Stimulated activated CD4-positive, alpha-beta T cell treated with anti-CD3 and anti-CD28 coated beads, Interleukin-15, amount 100 ng/mL, for 48 hours (primary cell): ENCODE data around the gene GLB1L3.

Source experiments
- DNase-seq, 2 donors: peaks; one replicate each; pipeline ENCODE4 v3.0.0-alpha.2; 2020; ENCODE audit warnings: low read depth in 2 of 2

GLB1L3 gene, protein sequence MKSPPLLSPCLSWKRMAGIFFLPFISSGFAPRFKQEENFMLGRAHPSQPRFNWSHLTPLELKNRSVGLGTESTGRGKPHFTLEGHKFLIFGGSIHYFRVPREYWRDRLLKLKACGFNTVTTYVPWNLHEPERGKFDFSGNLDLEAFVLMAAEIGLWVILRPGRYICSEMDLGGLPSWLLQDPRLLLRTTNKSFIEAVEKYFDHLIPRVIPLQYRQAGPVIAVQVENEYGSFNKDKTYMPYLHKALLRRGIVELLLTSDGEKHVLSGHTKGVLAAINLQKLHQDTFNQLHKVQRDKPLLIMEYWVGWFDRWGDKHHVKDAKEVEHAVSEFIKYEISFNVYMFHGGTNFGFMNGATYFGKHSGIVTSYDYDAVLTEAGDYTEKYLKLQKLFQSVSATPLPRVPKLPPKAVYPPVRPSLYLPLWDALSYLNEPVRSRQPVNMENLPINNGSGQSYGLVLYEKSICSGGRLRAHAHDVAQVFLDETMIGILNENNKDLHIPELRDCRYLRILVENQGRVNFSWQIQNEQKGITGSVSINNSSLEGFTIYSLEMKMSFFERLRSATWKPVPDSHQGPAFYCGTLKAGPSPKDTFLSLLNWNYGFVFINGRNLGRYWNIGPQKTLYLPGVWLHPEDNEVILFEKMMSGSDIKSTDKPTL

DNA sequence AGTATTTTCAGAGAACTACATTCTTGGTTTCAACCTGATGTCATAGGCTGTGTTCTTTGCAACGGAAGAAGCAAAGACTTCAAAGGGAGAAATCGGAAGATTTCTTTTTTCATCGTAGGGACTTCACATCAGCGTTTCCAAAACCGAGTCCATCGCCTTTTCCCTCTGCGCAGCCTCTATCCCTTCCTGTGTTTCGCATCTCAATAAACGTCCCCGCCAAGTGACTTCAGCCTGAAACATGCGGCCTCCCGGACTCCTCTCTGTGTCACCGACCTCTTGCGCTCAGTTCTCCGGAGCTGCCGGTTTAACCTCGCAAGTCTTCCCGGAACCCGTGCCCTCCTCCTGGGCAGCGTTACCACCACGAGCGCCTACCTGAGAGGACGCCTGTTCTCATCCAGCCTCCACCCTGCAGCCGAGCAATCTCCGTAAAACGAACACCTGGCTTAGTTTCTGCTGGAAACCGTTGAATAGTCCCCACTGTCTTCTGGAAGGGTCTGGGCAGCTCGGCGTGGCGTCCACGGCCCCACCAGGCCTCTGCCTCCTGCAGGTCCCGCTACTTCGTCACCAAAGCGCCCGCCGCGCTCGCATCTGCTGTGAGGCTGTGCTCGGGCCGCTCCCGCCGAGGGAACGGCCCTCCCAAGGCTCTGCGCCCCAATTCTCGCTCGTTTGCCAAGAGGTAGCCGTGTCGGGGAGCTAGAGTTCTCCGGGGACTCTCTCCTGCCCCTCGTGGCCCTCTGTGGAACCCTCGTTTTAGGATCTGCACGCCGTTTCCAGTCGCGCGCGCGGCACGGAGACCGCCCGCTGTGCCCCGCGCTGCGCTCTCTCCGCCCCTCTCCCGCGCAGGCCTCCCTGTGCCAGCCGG lies at the start of gene GLB1L3:
Gene GLB1L3, plus strand, starts transcription at position 846 of the 862 bp plus-strand sequence. CDS start 362 bp downstream, outside the sequence.
- peak; percentile 69 to 75 for DNase-seq

DNA sequence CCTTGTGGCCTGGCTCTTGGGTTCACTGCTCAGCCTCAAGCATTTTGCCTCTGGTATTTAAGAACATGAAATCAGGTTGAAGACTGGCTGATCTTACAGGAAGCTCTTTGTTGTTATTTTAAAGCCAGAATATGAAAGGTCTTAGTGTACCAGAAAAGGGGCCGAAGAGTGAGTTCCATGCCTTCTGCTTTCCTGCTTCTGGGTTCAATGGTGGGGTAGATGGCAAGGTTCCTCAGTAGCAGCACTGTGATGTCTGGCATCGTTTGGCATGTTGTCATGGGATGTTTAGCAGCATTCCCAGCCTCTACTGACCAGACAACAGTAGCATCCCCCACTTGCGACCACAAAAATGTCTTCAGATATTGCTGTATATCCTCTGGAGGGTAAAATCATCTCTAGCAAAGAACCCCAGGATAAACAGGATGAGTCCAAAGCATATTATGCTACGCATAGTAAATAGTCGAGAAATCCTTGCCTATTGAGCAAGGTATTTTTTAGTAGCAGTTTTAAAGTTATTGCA lies 49.3 kb upstream of the GLB1L3 start:
- DNase-seq, result no peak

DNA sequence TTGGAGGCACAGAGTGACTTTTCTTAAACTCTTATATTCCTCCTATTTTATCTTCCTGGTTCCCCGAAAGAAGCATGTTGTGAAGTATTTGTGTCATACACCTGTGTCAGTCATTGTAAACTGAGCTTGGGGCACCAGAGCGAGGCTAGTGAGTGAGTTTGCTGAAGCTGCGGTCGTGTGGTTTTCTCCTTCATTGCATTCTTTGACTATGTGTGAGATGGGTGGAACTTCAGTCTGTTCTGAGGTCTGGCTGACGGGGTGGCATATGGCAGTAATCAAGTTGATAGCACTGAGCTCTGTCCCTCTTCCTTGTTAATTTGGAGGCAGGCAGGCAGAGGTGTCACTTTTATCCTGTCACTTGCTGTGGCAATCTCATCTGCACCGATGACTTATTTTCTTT lies 47.6 kb upstream of the GLB1L3 start:
- DNase-seq, result peak in 1 of 2 donors; percentile 26

DNA sequence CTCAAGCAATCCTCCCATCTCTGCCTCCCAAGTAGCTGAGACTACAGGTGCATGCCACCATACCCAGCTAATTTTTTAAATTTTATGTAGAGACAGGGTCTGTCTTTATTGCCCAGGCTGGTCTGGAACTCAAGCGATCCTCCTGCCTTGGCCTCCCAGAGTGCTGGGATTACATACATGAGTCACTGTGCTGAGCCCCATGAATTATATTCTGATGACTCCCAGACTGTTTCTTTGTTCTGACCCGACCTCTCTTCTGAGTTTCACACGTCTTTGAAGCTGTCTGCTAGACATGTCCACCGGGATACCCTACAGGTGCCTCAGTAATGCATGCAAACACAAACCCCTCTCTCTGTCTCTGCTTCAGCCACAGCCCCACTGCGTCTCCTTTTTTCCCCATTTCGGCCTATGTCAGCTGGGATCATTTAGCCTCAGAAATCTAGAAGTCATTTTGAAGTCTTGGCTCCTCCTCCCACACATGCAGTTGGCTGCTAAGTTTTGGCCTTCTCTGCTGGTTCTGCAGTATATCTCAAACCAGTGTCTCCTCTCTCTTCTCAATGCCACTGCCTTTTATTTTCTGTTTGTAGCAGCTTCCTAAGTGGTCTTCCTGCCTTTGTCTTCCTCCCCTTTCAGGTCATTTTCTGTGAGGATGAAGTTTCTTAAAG lies 46.9 kb upstream of the GLB1L3 start:
- no peak for DNase-seq

DNA sequence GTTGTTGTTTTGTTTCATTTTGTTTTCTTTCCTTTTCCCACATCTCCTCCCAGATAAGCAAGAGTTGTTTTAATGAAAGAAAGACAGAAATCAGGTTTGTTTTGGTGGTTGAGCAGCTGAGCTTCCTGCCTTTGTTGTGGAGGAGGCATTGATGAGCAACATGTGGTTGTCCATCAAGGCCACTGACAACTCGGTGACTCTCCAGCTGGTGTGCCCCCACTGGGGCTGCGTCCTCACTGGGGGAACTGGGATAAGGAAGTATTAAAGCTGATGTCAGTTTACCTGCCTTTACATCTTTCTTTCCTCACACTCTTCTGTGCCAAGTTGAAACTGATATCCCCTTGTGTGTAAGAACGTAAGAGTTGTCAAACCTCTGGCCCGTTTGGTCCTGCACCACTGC lies 45.8 kb upstream of the GLB1L3 start:
- DNase-seq, result no peak

DNA sequence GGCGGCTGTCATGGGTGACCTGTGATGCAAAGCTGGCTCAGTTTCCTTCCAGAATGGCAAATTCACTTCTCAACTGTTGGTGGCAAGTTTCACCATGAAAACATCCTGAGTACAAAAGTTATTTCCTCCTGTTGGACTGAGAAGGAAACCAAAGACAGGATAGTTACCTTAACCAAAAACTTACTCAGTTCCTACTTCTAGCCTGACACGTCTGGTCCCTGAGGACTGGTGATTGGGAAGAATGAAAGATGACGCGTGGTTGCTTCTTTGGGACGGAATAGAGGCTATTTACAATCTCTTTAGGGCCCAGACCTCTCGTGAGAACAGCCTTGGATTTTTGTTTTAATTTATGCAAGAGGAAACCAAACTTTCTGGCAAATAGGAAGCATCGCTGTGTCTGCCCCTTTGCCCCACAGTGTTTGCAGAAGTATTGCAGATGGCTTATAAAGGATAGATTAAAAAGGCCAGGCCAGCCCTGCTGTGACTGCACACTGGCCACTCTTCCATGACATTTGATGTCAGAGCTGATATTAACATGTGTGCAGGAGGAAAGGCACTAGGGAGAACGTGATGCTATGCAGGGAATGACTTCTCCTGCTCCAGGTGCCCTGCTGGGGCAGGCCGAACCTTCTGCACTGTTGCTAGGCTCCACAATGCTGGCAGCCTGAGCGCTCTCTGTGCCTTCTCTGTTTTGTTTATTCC lies 44.1 kb upstream of the GLB1L3 start:
- DNase-seq, result no peak

DNA sequence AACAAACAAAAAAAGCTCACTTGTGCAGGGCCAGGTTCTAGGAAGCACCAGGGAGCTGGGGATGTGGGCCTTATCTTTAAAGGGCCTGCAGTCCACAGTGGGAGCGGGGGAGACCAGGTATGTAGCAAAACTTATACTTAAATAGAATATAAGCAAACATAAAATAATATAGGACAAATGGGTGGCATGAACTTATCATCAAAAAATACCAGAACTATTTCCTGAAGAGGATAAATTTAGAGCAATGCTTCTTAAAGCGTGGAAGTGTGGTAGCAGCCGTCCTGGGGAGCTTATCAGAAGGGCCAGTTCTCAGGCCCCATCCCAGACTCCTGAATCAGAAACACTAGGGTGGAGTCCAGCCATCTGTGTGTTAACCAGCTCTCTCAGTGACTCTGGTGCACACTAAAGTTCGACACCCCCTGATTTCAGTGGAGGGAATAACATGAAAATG lies 42.4 kb upstream of the GLB1L3 start:
- no peak for DNase-seq

DNA sequence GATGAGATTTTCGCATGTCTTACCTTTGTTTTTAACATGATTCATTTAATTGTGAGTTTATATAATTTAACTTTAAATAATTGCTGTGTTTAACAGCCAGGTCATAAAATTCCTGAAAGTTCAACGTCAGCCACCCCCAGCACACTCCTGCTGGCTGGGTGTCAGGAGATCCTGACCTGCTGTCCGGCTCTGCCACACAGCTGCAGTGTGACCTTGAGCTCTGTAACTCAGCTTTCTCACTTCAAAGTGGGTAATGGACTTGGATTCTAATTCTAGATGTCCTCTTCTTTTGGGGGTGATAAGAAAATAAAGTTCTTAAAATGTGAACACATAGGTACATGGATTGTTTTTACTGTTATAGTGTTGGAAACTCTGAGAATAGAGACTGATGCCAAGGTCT lies 40.8 kb upstream of the GLB1L3 start:
- no peak for DNase-seq

DNA sequence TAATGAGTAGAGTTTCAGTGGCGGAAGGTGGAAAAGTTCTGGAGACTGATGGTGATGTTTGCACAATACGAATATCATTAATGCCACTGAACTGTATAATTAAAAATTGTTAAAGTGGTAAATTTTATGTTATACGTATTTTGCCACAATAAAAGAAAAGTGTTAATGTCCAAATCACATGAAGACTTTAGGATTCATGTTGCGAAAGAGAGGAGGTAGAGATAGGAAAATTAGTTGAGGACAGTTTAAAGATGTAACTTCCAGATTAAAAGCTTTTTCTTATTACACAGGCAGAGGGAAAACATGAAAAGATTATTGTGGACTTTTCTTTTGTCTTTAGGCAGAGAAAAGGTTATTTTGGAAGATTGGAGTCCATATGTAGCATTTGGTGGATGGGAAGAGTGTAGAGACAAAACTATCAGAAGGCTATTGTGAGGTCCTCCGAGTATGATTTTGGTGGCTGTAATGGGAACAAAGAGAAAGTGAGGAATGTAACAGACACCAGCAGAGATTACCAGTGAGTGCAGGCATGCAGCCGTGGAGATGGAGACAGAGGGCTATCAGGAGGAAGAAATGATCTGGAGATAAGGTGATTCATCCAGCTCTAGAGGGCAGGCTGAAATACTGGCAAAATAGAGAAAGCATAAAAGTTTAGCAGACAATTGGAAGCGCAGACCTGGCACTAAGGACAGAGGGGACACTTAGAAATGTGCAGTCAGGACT lies 39.2 kb upstream of the GLB1L3 start:
- DNase-seq, result no peak

DNA sequence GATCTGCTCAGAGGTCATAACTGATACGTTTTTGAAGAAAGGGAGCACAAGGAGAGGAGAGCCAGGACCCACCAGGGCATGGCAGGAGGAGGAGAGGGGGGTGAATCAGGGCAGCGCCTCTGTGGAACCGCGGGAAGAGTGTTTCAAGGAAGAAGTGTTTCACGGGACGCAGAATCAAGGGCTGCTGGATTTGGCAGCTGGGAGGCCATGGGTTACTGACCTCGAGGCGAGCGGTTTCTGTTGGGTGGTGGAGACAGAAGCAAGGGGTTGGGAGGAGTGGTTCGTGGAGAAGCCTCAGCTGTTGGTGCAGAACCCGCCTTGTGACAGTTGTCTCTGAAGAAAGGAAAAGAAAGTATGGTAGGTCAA lies 38.6 kb upstream of the GLB1L3 start:
- no peak for DNase-seq

DNA sequence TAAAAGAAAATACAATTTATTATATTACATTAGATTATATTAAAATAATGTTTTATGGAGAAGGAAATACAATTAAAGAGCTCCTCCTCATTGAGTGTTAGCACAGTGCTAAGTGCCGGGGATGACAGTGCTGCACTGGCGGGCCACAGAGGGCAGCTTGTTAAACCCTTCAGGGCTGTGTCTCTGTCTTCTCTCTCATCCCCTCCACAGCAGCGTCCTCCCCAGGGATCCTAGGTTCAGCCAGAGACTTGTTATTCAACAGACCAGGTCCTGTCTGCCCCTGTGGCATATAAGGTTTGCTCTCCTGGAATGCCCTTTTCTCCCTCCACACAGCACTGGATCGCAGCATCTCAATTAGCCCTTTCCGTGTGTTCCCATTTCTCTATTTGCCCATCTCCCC lies 37.2 kb upstream of the GLB1L3 start:
- no peak for DNase-seq

DNA sequence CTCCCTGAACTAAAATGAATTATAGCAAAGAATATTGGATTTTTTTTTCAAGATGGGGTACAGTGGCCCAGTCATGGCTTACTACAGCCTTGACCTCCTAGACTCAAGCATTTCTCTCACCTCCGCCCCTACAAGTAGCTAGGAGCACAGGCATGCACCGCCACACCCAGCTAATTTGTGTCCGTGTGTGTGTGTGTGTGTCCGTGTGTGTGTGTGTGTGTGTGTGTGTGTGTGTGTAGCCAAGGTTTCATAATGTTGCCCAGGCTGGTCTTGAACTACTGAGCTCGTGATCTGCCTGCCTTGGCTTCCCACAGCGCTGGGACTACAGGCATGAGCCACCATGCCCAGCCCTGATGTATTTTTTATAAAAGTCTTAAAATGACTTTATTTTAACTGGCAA lies 35.6 kb upstream of the GLB1L3 start:
- DNase-seq, result no peak

DNA sequence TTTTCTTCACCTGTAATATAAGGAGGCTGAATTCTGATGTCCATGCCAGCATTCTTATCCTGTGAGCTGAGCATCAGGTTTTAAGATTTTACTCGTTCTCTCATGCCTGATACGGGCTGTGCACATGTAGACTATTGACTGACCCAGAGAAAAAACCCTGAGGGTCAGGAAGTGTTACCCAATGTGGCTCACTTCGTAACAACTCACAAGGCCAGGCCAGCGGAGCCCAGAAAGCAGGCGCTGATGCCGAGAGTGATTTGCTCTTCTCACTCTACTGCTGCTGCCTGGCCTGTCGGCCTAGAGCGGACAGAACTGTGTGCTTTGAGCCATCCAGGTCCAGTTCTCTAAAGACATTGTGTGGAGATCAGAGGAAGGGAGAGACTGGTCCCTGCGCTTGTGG lies 33.8 kb upstream of the GLB1L3 start:
- no peak for DNase-seq

DNA sequence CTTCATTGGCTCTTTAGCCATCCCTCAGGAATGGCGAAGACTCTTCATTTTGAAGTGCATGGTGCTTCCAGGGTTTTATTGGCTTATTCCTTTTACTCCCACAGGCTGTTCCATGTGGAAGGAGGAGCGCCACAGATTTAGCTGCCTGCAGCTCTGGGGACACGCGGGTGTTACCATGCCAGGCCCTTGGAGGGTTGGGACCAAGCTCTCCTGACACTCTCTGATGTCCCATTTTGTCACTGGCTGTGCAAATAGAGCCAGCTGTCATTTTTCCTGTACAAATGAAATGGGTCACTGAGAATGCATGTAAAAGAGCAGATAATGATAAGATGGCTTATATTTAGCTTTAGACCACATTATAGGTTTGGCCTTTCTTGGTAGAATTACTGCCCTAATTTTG lies 32.3 kb upstream of the GLB1L3 start:
- no peak for DNase-seq

DNA sequence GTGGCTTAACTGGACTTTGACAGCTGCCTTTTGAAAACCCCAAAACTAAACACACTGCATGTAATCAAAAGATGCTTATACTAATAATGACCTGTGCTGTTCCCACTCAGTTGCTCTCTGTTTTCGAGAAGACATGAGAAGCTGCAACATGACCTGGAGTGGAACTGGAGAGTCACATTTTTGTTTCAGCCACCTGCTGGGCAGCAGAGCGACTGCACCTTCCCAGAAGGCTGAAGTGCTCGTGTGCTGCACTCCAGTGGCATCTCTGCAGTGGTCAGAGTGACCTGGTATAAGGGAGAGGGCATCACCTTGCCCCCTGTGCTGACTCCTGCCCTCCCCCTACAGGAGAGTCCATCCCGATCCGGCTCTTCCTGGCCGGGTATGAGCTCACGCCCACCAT lies 31.6 kb upstream of the GLB1L3 start:
- DNase-seq, result no peak

DNA sequence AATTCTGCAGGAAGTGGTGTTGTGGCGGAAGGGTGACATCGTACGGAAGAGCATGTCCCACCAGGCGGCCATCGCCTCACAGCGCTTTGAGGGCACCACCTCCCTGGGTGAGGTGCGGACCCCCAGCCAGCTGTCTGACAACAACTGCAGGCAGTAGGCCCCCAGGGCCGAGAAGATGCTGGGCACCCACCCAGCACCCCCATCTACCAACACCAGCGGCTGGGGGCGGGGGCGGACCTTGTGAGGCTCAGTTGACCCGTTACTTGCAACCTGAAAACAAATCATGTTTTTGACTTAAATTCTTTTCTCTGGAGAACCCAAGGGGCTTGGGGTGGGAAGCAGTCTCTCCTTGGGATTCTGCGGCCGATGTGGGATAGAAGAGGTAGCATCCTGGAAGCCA lies 30.7 kb upstream of the GLB1L3 start:
- DNase-seq, result no peak

DNA sequence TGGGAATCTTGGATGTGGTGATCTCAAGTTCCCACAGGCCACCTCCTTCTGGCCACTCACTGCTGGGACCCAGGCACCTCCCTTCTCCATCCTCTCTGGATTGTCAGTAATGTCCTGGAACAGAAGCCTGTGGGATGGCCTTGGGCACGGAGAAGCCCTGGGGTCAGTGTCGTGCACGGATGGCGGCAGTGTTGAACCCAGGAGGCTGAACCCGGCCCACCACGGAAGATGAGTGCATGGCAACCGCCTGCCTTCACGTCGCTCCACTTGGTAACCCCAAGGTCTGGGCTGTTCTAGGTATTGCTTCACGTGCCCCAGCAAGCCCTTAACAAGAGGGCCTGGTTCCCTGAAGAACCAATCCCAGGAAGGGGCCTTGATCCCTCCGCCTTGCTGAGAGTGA lies 30.1 kb upstream of the GLB1L3 start:
- no peak for DNase-seq

DNA sequence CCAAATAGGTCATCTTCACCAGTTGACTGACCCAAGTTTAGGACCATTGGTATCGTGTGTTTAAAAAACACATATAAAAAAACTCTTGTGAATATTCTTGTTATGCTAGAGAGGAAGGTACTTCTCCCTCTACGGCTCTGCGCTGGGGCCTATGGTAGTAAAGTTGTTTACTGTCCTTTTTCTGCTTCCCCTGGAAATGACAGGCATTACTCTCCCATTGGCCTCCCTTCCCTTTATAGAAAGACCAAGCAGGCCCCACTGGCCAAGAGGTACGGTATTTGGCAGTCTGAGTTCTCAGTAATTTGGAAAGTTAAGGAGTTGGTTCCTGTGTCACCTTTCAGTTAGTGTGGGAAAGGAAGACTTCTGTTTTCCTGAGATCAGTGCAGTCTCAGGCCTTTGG lies 29.5 kb upstream of the GLB1L3 start:
- no peak for DNase-seq

DNA sequence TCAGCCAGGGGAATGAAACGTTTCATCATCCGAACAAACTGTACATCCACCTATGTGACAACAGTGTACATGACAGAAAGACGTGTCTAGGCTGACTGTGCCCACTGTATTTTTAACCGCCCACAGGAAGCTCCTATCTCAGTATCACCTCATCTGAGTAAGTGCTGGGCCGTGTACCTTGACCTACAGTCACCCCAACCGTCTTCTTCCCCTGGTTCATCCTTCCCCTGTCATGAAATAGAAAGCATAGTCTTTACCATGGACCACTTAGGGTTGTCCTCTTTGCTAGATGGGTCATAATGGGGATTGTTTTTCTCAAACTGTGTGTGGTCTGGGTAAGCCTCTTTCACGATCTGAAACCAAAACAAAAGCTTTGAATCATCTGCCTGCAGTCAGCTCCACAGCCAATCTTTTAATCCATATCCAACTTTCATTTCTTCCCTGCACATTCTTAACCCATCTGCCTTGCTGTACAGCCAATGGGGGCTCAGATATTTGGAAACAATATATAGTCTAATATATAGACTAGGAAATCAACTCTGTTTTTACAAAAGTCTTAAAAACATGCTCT lies 27.2 kb upstream of the GLB1L3 start:
- DNase-seq, result peak in 1 of 2 donors; percentile 4

DNA sequence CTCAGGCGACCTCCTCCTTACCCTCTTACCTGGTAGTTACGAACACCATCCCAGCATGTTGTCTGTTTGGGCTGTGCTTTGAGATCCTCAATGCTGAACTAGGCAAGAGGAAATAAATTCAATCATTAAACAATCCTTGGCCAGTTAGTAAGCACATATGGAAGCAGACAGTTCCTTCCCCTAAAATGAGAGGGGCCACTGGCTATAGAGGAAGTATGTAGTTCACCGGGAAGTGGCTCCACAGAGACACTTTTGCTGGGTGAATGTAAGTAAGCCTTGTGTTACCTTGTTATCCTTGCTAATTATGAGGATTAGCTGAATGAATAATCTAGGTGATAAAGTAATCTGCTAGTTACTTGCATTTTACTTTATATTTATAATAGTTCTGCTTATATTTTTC lies 25.9 kb upstream of the GLB1L3 start:
- DNase-seq, result no peak
